Keratinocyte (primary cell): ENCODE data around the gene DMXL1. TPM values are rescaled to one million over a fixed set of nuclear protein-coding genes. Genes with fewer than 3 reads are reported as not detected.

Experiments
- DNase-seq: peaks from one replicate; pipeline ENCODE4 v3.0.0-alpha.2; 2011; ENCODE audit warnings: low read depth, missing footprints, low spot score
- FAIRE-seq: peaks from 2 replicates; lab custom pipeline; 2011; peaks lifted over from hg19 to GRCh38; lab: Jason Lieb, UNC
- H2AFZ ChIP-seq: 2 replicates; pipeline ENCODE4 v1.6.0; 2012; ENCODE audit warnings: low read length, control low read depth, inconsistent platforms; ENCODE audit not compliant: control insufficient read depth
- H3K27ac ChIP-seq: 2 replicates; pipeline ENCODE4 v1.5.1; 2011; ENCODE audit warnings: low read length; ENCODE audit not compliant: control insufficient read depth, insufficient read depth
- H3K27me3 ChIP-seq: 3 replicates; pipeline ENCODE4 v1.6.0; 2011; ENCODE audit warnings: low read length; ENCODE audit not compliant: control insufficient read depth, insufficient read depth; ENCODE audit errors: extremely low read depth
- H3K36me3 ChIP-seq, 2 experiments: 2 replicates in 1 of 2; 3 replicates in 1 of 2; pipeline ENCODE4 v1.5.1; 2011; ENCODE audit warnings: low read length in 2 of 2, mild to moderate bottlenecking in 1 of 2; ENCODE audit not compliant: control insufficient read depth in 2 of 2, insufficient read depth in 2 of 2; ENCODE audit errors: extremely low read depth in 1 of 2
- H3K4me1 ChIP-seq: 3 replicates; pipeline ENCODE4 v1.5.1; 2011; ENCODE audit warnings: low read length; ENCODE audit not compliant: control insufficient read depth, insufficient read depth; ENCODE audit errors: extremely low read depth
- H3K4me2 ChIP-seq: 3 replicates; pipeline ENCODE4 v1.6.0; 2011; ENCODE audit warnings: low read depth, low read length; ENCODE audit not compliant: control insufficient read depth, insufficient read depth; ENCODE audit errors: extremely low read depth
- H3K4me3 ChIP-seq, 3 experiments: fragments of 200-600 bp in 1 of 3; sonication (generic) in 1 of 3; 2 replicates in 2 of 3; 3 replicates in 1 of 3; pipeline ENCODE4 v1.5.1; 2011 to 2016; ENCODE audit warnings: low read length in 3 of 3, mild to moderate bottlenecking in 3 of 3, control low read depth in 2 of 3, inconsistent platforms in 1 of 3, low read depth in 1 of 3, mixed read lengths in 1 of 3, mixed run types in 1 of 3, moderate library complexity in 1 of 3; ENCODE audit not compliant: control insufficient read depth in 2 of 3, insufficient read depth in 2 of 3; ENCODE audit errors: extremely low read depth in 1 of 3
- H3K79me2 ChIP-seq: 2 replicates; pipeline ENCODE4 v1.6.0; 2012; ENCODE audit warnings: low read length; ENCODE audit not compliant: control insufficient read depth, insufficient read depth
- H3K9ac ChIP-seq: 3 replicates; pipeline ENCODE4 v1.6.0; 2011; ENCODE audit warnings: low read length; ENCODE audit not compliant: control insufficient read depth, insufficient read depth; ENCODE audit errors: extremely low read depth
- H3K9me1 ChIP-seq: 3 replicates; pipeline ENCODE4 v1.6.0; 2011; ENCODE audit warnings: low read length; ENCODE audit not compliant: control insufficient read depth, insufficient read depth; ENCODE audit errors: extremely low read depth
- H3K9me3 ChIP-seq: 2 replicates; pipeline ENCODE4 v1.5.1; 2012; ENCODE audit warnings: low read depth, low read length; ENCODE audit not compliant: control insufficient read depth
- H4K20me1 ChIP-seq: 3 replicates; pipeline ENCODE4 v1.6.0; 2011; ENCODE audit warnings: low read length; ENCODE audit not compliant: control insufficient read depth, insufficient read depth; ENCODE audit errors: extremely low read depth
- CTCF ChIP-seq, 3 experiments: IDR thresholded peaks in 1 of 3; conservative IDR thresholded peaks in 1 of 3; optimal IDR thresholded peaks in 1 of 3; 2 replicates in 2 of 3; 3 replicates in 1 of 3; pipeline versions ENCODE3 to v1.5.1; 2011; ENCODE audit warnings: low read length in 3 of 3, mild to moderate bottlenecking in 3 of 3, moderate library complexity in 2 of 3, control low read depth in 1 of 3, inconsistent platforms in 1 of 3; ENCODE audit not compliant: insufficient read depth in 2 of 3; ENCODE audit errors: extremely low read depth in 1 of 3
- EZH2 ChIP-seq: IDR thresholded peaks from one replicate; pipeline ENCODE4 v1.6.1; 2012; ENCODE audit warnings: inconsistent platforms, mild to moderate bottlenecking, low read length, moderate library complexity
- dilution Hi-C: fragments of 300-500 bp; cut with MboI; formaldehyde crosslinking; loops from one replicate; pipeline ENCODE4 v1.7.0; 2020; ENCODE audit warnings: low sequenced_read_pairs; ENCODE audit not compliant: extremely low pct_ligation_motif_present
- polyA plus RNA-seq, 5 experiments: library from polyadenylated mRNA; depleted of rRNA in 3 of 5; stranded (reverse) in 3 of 5; stranded (forward) in 1 of 5; unstranded in 1 of 5; fragments of >200 nt; gene quantifications; 1 replicate in 1 of 5; 2 replicates in 3 of 5; 3 replicates in 1 of 5; pipeline versions ENCODE4 v1.2.1 to v1.2.3, GENCODE V29; 2011 to 2012; ENCODE audit warnings: missing spikeins in 2 of 5, low read depth in 1 of 5, low replicate concordance in 1 of 5

DMXL1 gene
- polyA plus RNA-seq, 1 donor (not counting 4 experiments of a cell fraction or from before 2014, with no cell fraction given) = 13.1 TPM

- Histone ChIP-seq H2AFZ (no peak overlapping the region), H3K9me3 (no peaks in the 10 kb centered on the region), H3K4me1 (peaks cover 26% of the 10 kb centered on the region), H3K27me3 (no peaks in the 10 kb centered on the region), H3K4me2 (no peak overlapping the region), H3K36me3 (no peaks in the 10 kb centered on the region), H3K4me3 (no peak overlapping the region), H3K9ac (no peak overlapping the region), H3K9me1 (no peaks in the 10 kb centered on the region), H4K20me1 (peaks cover 2% of the 10 kb centered on the region), H3K27ac (no peak overlapping the region), H3K79me2 (peaks cover 5% of the 10 kb centered on the region)
- DNase-seq (no peak), FAIRE-seq (no peak)
- dilution Hi-C loops = no loop called here
- TF ChIP-seq EZH2 (no peak), CTCF (optimal IDR thresholded peaks at IDR 0.05 in 1 of 3, IDR thresholded peaks at IDR 0.05 in 1 of 3, conservative IDR thresholded peaks at IDR 0.05 in 1 of 3; ENCODE audit: extremely low read depth in 1 of 3, insufficient read depth in 2 of 3, low read length in 3 of 3) (no peak)
Measured at GRCh38 chr5:119279093-119279492, 208.2 kb downstream of the DMXL1 start.

GRCh38 chr5:119280380-119280779 lies 209.5 kb downstream of the DMXL1 start:
- no peak overlapping the region for H3K4me2 ChIP-seq
- no peak overlapping the region for H3K9ac ChIP-seq
- no peak overlapping the region for H2AFZ ChIP-seq
- H4K20me1 ChIP-seq = no peaks in the 10 kb centered on the region
- no peaks in the 10 kb centered on the region for H3K9me3 ChIP-seq
- DNase-seq (no peak), FAIRE-seq (no peak)
- H3K4me3 ChIP-seq = no peak overlapping the region
- peaks cover 18% of the 10 kb centered on the region for H3K4me1 ChIP-seq
- peaks cover 5% of the 10 kb centered on the region for H3K79me2 ChIP-seq
- H3K36me3 ChIP-seq = no peaks in the 10 kb centered on the region
- H3K27ac ChIP-seq = no peak overlapping the region
- H3K9me1 ChIP-seq = no peaks in the 10 kb centered on the region
- dilution Hi-C loops = no loop called here
- H3K27me3 ChIP-seq = no peaks in the 10 kb centered on the region
- TF ChIP-seq EZH2 (no peak), CTCF (optimal IDR thresholded peaks at IDR 0.05 in 1 of 3, IDR thresholded peaks at IDR 0.05 in 1 of 3, conservative IDR thresholded peaks at IDR 0.05 in 1 of 3; ENCODE audit: extremely low read depth in 1 of 3, insufficient read depth in 2 of 3, low read length in 3 of 3) (no peak)
